Measurements from ENCODE around the gene TMEM252. TPM values are rescaled to one million over a fixed set of nuclear protein-coding genes. Genes with fewer than 3 reads are reported as not detected.

The TMEM252 gene, protein sequence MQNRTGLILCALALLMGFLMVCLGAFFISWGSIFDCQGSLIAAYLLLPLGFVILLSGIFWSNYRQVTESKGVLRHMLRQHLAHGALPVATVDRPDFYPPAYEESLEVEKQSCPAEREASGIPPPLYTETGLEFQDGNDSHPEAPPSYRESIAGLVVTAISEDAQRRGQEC
- polyA plus RNA-seq (2011; rRNA removed) (not detected in 2 replicates), polyA minus RNA-seq (2011; rRNA and poly(A)+ RNA removed) (not detected in 2 replicates)

DNA sequence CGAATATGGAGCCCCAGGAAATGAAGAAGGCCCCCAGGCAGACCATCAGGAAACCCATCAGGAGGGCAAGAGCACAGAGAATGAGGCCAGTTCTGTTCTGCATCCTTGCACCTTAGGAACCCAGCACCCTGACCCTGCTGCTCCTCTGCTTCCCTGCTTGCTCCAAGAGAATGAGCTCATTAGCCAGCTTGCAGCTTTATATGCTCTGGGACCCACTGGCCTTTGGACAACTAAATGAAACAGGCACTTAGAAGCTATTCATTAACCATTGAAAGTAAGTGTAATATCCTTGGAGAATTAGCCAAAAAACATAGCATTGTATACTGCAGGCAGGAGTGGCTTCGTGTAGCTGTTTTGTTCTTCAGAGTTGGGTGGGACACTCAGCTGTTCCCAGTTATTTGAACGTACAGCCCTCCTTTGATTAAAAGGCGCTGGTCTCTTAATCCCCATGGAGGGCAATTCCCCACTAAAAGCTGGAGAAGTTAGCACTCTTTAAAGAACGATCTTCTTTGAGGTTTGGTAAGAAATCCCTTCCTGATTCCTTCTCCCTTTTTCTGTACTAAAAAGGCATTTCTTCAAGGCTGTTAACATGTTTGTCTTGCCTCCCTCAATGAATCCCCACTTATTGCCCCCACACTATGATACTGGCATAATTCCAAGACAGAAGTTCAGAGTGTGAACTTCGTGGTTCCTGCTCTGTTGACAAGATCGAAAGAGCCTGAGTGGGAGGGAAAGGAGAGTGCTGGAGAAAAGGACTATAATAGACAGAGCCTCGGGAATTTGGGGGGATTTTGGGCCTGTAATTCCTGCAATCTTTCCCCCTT is at the start of gene TMEM252:
Gene TMEM252, minus strand, starts transcription at position 172 of the 824 bp plus-strand sequence. Its CDS starts 69 bp downstream, at position 103.
- Histone ChIP-seq H3K27ac (ENCODE audit: low read depth, low read length) (no peak within 1 kb of the TSS), H3K4me3 (ENCODE audit: low read depth, low read length) (no peak within 1 kb of the TSS), H3K9me3 (ENCODE audit: control insufficient read depth, insufficient read depth, low read length) (no peaks in the 10 kb centered on the region), H3K27me3 (ENCODE audit: control insufficient read depth, insufficient read depth, low read length) (no peaks in the 10 kb centered on the region)
- CTCF ChIA-PET: interaction anchor here (1.1 to 1.2 kb wide), 2 partner anchors 19 to 43 kb away, joined by 3 to 5 read pairs; no protein-coding TSS in a partner anchor
- DNase-seq (ENCODE audit: low read depth, low spot score): no peak
- no peak for TF ChIP-seq CTCF (IDR thresholded peaks at IDR 0.05; ENCODE audit: low read depth, low read length)
- POLR2A ChIA-PET: no interaction called here

GRCh38 chr9:68585034-68585761 is 44.5 kb upstream of the TMEM252 start:
- CTCF ChIA-PET: interaction anchor here (0.5 to 1.0 kb wide), 8 partner anchors 12 to 697 kb away, joined by 3 to 4 read pairs (median 3); no protein-coding TSS in a partner anchor

GRCh38 chr9:68584189-68585033 is 43.7 kb upstream of the TMEM252 start:
- ChIA-PET CTCF (interaction anchor here (0.6 to 2.5 kb wide), 32 partner anchors 11 to 609 kb away, joined by 3 to 23 read pairs (median 4); no protein-coding TSS in a partner anchor), POLR2A (no interaction called here)
- Histone ChIP-seq H3K27me3 (ENCODE audit: control insufficient read depth, insufficient read depth, low read length) (peaks cover 3% of the 10 kb centered on the region), H3K27ac (ENCODE audit: low read depth, low read length) (no peak overlapping the region), H3K9me3 (ENCODE audit: control insufficient read depth, insufficient read depth, low read length) (no peaks in the 10 kb centered on the region), H3K4me3 (ENCODE audit: low read depth, low read length) (no peak overlapping the region)
- peak; percentile 71 for DNase-seq (ENCODE audit: low read depth, low spot score)
- peak; percentile 100 for TF ChIP-seq CTCF (IDR thresholded peaks at IDR 0.05; ENCODE audit: low read depth, low read length)

More at GRCh38 chr9:68585034-68585761, 44.5 kb upstream of the TMEM252 start:
- H3K9me3 ChIP-seq (ENCODE audit: control insufficient read depth, insufficient read depth, low read length): no peaks in the 10 kb centered on the region
- POLR2A ChIA-PET: no interaction called here
- no peak overlapping the region for H3K27ac ChIP-seq (ENCODE audit: low read depth, low read length)
- DNase-seq (ENCODE audit: low read depth, low spot score): no peak
- H3K27me3 ChIP-seq (ENCODE audit: control insufficient read depth, insufficient read depth, low read length): peaks cover 3% of the 10 kb centered on the region
- peak; percentile 9; the same call in 1 of the 2 replicates for TF ChIP-seq CTCF (IDR thresholded peaks at IDR 0.05; ENCODE audit: low read depth, low read length)
- H3K4me3 ChIP-seq (ENCODE audit: low read depth, low read length): no peak overlapping the region

GRCh38 chr9:68581696-68582095 is 41.0 kb upstream of the TMEM252 start:
- no peak for TF ChIP-seq CTCF (IDR thresholded peaks at IDR 0.05; ENCODE audit: low read depth, low read length)
- ChIA-PET CTCF (interaction anchor here (1.2 kb wide), 1 partner anchor 22 kb away, joined by 4 read pairs; no protein-coding TSS in a partner anchor), POLR2A (no interaction called here)
- Histone ChIP-seq H3K4me3 (ENCODE audit: low read depth, low read length) (no peak overlapping the region), H3K9me3 (ENCODE audit: control insufficient read depth, insufficient read depth, low read length) (no peaks in the 10 kb centered on the region), H3K27me3 (ENCODE audit: control insufficient read depth, insufficient read depth, low read length) (peaks cover 3% of the 10 kb centered on the region), H3K27ac (ENCODE audit: low read depth, low read length) (no peak overlapping the region)
- DNase-seq (ENCODE audit: low read depth, low spot score): no peak
